GM23338 (cell line): Measurements from ENCODE around the gene OR8B12. TPM values are rescaled to one million over a fixed set of nuclear protein-coding genes. Genes with fewer than 3 reads are reported as not detected.

ENCODE experiments used
- ATAC-seq: fragments of 200-7000 bp; cut with Tn5 transposase; 3 replicates; pipeline ENCODE4 v1.9.1; 2020
- DNase-seq: peaks from one replicate; pipeline ENCODE4 v3.0.0-alpha.2; 2015; ENCODE audit warnings: low spot score
- H2AFZ ChIP-seq: fragments of 200-600 bp; sonication (generic); 2 replicates; pipeline ENCODE4 v1.8.0; 2016; ENCODE audit warnings: antibody characterized with exemption, mild to moderate bottlenecking, moderate library complexity
- H3F3A ChIP-seq: fragments of 200-600 bp; sonication (generic); replicated peaks from 2 replicates; pipeline ENCODE4 v1.8.0; 2017; ENCODE audit warnings: antibody characterized with exemption, mixed run types, low read depth
- H3K27ac ChIP-seq: fragments of 200-600 bp; sonication (generic); 2 replicates; pipeline ENCODE4 v1.6.1; 2016; ENCODE audit warnings: low read depth
- H3K27me3 ChIP-seq: fragments of 200-600 bp; sonication (generic); 2 replicates; pipeline ENCODE4 v1.8.0; 2016; ENCODE audit warnings: mild to moderate bottlenecking, mixed run types, moderate library complexity; ENCODE audit not compliant: insufficient read depth
- H3K36me3 ChIP-seq: fragments of 200-600 bp; sonication (generic); 2 replicates; pipeline ENCODE4 v1.8.0; 2016; ENCODE audit warnings: mild to moderate bottlenecking; ENCODE audit not compliant: insufficient read depth
- H3K4me1 ChIP-seq: fragments of 200-600 bp; sonication (generic); 2 replicates; pipeline ENCODE4 v1.8.0; 2016; ENCODE audit warnings: mild to moderate bottlenecking, moderate library complexity; ENCODE audit not compliant: insufficient read depth
- H3K4me2 ChIP-seq: fragments of 200-600 bp; sonication (generic); 2 replicates; pipeline ENCODE4 v1.7.1; 2017; ENCODE audit warnings: mixed run types
- H3K4me3 ChIP-seq: fragments of 200-600 bp; sonication (generic); 2 replicates; pipeline ENCODE4 v1.6.1; 2016; ENCODE audit warnings: mixed run types
- H3K79me2 ChIP-seq: fragments of 200-600 bp; sonication (generic); replicated peaks from 2 replicates; pipeline ENCODE4 v1.8.0; 2017; ENCODE audit warnings: mild to moderate bottlenecking; ENCODE audit not compliant: insufficient read depth
- H3K9me2 ChIP-seq: fragments of 200-600 bp; sonication (generic); 2 replicates; pipeline ENCODE4 v1.8.0; 2017; ENCODE audit not compliant: insufficient read depth
- H4K20me1 ChIP-seq: fragments of 200-600 bp; sonication (generic); replicated peaks from 2 replicates; pipeline ENCODE4 v1.8.0; 2017; ENCODE audit warnings: mild to moderate bottlenecking; ENCODE audit not compliant: insufficient read depth
- H3K27ac Mint-ChIP-seq: 2 replicates; pipeline ENCODE4 v1.8.0; 2020; ENCODE audit warnings: inconsistent platforms, mild to moderate bottlenecking, moderate library complexity, mixed read lengths
- H3K27me3 Mint-ChIP-seq: 3 replicates; pipeline ENCODE4 v1.8.0; 2022; ENCODE audit warnings: low read depth, mild to moderate bottlenecking, moderate library complexity, mixed read lengths, inconsistent platforms; ENCODE audit not compliant: insufficient read depth, poor library complexity
- H3K36me3 Mint-ChIP-seq: 3 replicates; pipeline ENCODE4 v1.8.0; 2021; ENCODE audit warnings: low read depth, mild to moderate bottlenecking, inconsistent platforms, moderate library complexity, mixed read lengths
- H3K4me1 Mint-ChIP-seq: 3 replicates; pipeline ENCODE4 v1.8.0; 2020; ENCODE audit warnings: mild to moderate bottlenecking, inconsistent platforms, mixed read lengths
- H3K4me3 Mint-ChIP-seq: 3 replicates; pipeline ENCODE4 v1.8.0; 2021; ENCODE audit warnings: moderate library complexity, mild to moderate bottlenecking, inconsistent platforms, mixed read lengths
- H3K9me3 Mint-ChIP-seq: 3 replicates; pipeline ENCODE4 v1.8.0; 2020; ENCODE audit warnings: moderate library complexity, mild to moderate bottlenecking, inconsistent platforms, mixed read lengths
- CREB1 ChIP-seq: fragments of 250-450 bp; sonication (Bioruptor Pico); IDR thresholded peaks from 2 replicates; pipeline ENCODE4 v1.5.0; 2020; ENCODE audit warnings: low read depth, mild to moderate bottlenecking, moderate library complexity
- EZH2 ChIP-seq: fragments of 200-600 bp; sonication (generic); IDR thresholded peaks from one replicate; pipeline ENCODE4 v1.8.0; 2017; ENCODE audit warnings: antibody characterized with exemption, mild to moderate bottlenecking, low read depth; ENCODE audit not compliant: unreplicated experiment
- EZH2phosphoT487 ChIP-seq: fragments of 200-600 bp; sonication (generic); IDR thresholded peaks from one replicate; pipeline ENCODE4 v1.8.1; 2018; ENCODE audit warnings: antibody characterized with exemption; ENCODE audit not compliant: unreplicated experiment
- JUNB ChIP-seq: IDR thresholded peaks from one replicate; pipeline ENCODE4 v1.6.1; 2016; ENCODE audit warnings: antibody characterized with exemption; ENCODE audit not compliant: unreplicated experiment
- NANOG ChIP-seq: IDR thresholded peaks from 2 replicates; pipeline ENCODE4 v1.6.1; 2016; ENCODE audit warnings: antibody characterized with exemption, borderline replicate concordance
- POLR2AphosphoS5 ChIP-seq: IDR thresholded peaks from 2 replicates; pipeline ENCODE4 v1.6.1; 2016; ENCODE audit warnings: antibody characterized with exemption, low read depth
- STAT1 ChIP-seq: IDR thresholded peaks from one replicate; pipeline ENCODE4 v1.6.1; 2016; ENCODE audit warnings: antibody characterized with exemption; ENCODE audit not compliant: unreplicated experiment
- ZNF114 ChIP-seq: fragments of 250-450 bp; sonication (Bioruptor Pico); IDR thresholded peaks from 2 replicates; pipeline ENCODE4 v1.5.0; 2020; ENCODE audit warnings: mild to moderate bottlenecking, moderate library complexity
- ZNF331 ChIP-seq: fragments of 250-450 bp; sonication (Bioruptor Pico); IDR thresholded peaks from 2 replicates; pipeline ENCODE4 v1.5.0; 2020; ENCODE audit warnings: low read depth, mild to moderate bottlenecking, moderate library complexity
- polyA plus RNA-seq: library from polyadenylated mRNA; unstranded; fragments of >200 nt; fragmentation: Nextera tagmentation; extraction: Ambion mirVana; gene quantifications from 2 replicates; pipeline ENCODE4 v1.2.1, GENCODE V29; 2016
- total RNA-seq: library from RNA; depleted of rRNA; stranded (reverse); fragments of >200 nt; shearing (Covaris generic); gene quantifications from 2 replicates; pipeline ENCODE4 v1.2.3, GENCODE V29; 2014
- TF ChIP-seq, protein P1 (sequence below), 2 experiments: fragments of 200-600 bp in 1 of 2; sonication (generic) in 1 of 2; conservative IDR thresholded peaks; 2 replicates each; pipeline versions ENCODE4 v1.5.1 to v1.6.1; 2016 to 2017; ENCODE audit warnings: antibody characterized with exemption in 2 of 2, low read depth in 2 of 2, mild to moderate bottlenecking in 2 of 2, moderate library complexity in 1 of 2
- TF ChIP-seq, protein P2 (sequence below): IDR thresholded peaks from 2 replicates; pipeline ENCODE4 v1.6.1; 2016; ENCODE audit warnings: antibody characterized with exemption
- TF ChIP-seq, protein P3 (sequence below): IDR thresholded peaks from one replicate; pipeline ENCODE4 v1.6.1; 2018; ENCODE audit warnings: antibody characterized with exemption; ENCODE audit not compliant: unreplicated experiment

Gene OR8B12
- total and polyA plus RNA-seq, 2 experiments from 2014 or later = not detected

DNA sequence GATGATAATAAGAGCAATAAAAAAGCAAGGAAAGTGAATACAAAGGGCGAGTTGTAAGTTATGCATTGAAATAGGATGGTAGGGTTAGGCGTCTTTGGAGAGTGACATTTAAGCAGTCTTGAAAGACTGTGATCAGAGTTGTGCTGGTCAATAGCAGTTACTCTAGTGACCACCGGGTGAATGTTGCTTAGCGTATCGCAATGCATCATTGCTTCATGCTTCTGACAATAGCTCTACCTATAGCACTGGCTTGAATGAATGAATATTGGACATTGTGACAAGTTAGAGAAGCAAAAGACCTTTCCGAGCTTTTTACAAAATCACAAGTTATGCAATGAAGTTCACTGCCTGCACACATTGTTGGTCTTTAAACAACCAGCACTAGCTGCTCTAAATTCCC lies 7.7 kb upstream of the OR8B12 start:
- H3K4me3 Mint-ChIP-seq = no peak overlapping the region
- no peaks in the 10 kb centered on the region for H3K36me3 ChIP-seq
- no peaks in the 10 kb centered on the region for H3K36me3 Mint-ChIP-seq
- no peak overlapping the region for H3K27ac ChIP-seq
- DNase-seq (peak; percentile 52), ATAC-seq (peak; percentile 89)
- no peaks in the 10 kb centered on the region for H3K4me1 ChIP-seq
- peak overlapping the region; percentile 83; the same call in 1 of the 2 replicates for H2AFZ ChIP-seq
- TF ChIP-seq JUNB (no peak), EZH2phosphoT487 (no peak)
- TF ChIP-seq, protein P1, sequence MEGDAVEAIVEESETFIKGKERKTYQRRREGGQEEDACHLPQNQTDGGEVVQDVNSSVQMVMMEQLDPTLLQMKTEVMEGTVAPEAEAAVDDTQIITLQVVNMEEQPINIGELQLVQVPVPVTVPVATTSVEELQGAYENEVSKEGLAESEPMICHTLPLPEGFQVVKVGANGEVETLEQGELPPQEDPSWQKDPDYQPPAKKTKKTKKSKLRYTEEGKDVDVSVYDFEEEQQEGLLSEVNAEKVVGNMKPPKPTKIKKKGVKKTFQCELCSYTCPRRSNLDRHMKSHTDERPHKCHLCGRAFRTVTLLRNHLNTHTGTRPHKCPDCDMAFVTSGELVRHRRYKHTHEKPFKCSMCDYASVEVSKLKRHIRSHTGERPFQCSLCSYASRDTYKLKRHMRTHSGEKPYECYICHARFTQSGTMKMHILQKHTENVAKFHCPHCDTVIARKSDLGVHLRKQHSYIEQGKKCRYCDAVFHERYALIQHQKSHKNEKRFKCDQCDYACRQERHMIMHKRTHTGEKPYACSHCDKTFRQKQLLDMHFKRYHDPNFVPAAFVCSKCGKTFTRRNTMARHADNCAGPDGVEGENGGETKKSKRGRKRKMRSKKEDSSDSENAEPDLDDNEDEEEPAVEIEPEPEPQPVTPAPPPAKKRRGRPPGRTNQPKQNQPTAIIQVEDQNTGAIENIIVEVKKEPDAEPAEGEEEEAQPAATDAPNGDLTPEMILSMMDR (conservative IDR thresholded peaks at IDR 0.05; ENCODE audit: low read depth in 2 of 2) = peak; percentile 27 to 35
- no peaks in the 10 kb centered on the region for H3F3A ChIP-seq
- no peak overlapping the region for H3K4me2 ChIP-seq
- peaks cover 5% of the 10 kb centered on the region; the same call in 2 of the 3 replicates for H3K9me3 Mint-ChIP-seq
- H3K4me1 Mint-ChIP-seq = no peaks in the 10 kb centered on the region
- H3K27ac Mint-ChIP-seq = no peak overlapping the region; the same call in 1 of the 2 replicates
- no peaks in the 10 kb centered on the region for H3K27me3 Mint-ChIP-seq
- H3K79me2 ChIP-seq = no peaks in the 10 kb centered on the region
- H4K20me1 ChIP-seq = no peaks in the 10 kb centered on the region
- no peak overlapping the region for H3K4me3 ChIP-seq
- no peaks in the 10 kb centered on the region for H3K27me3 ChIP-seq
- H3K9me2 ChIP-seq = no peaks in the 10 kb centered on the region

DNA sequence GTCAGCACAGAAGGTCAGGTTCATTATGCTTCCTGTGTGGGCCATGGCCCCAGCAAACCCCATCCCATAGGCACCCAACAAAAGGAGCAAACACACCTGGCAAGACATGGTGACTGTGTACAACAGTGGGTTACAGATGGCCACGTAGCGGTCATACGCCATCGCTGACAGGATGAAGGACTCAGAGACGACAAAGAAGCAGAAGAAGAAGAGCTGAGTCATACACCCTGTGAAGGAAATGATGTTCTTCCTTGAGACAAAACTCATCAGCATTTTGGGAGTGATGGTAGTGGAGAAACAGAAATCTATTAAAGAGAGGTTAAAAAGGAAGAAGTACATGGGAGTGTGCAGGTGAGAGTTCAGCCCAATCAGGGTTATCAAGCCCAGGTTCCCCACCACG lies 309 bp downstream of the OR8B12 start:
- Histone ChIP-seq H3F3A (no peaks in the 10 kb centered on the region), H2AFZ (no peak overlapping the region), H3K9me2 (peaks cover 10% of the 10 kb centered on the region), H3K36me3 (no peaks in the 10 kb centered on the region), H4K20me1 (no peaks in the 10 kb centered on the region), H3K4me2 (no peak overlapping the region), H3K79me2 (no peaks in the 10 kb centered on the region), H3K27ac (no peak overlapping the region), H3K27me3 (no peaks in the 10 kb centered on the region), H3K4me1 (peaks cover 7% of the 10 kb centered on the region), H3K4me3 (no peak overlapping the region)
- peaks cover 8% of the 10 kb centered on the region for H3K4me1 Mint-ChIP-seq
- DNase-seq (no peak), ATAC-seq (no peak)
- no peaks in the 10 kb centered on the region for H3K36me3 Mint-ChIP-seq
- H3K4me3 Mint-ChIP-seq = no peak overlapping the region
- H3K27me3 Mint-ChIP-seq = peaks cover 7% of the 10 kb centered on the region
- TF ChIP-seq NANOG = no peak
- TF ChIP-seq EZH2 = no peak
- TF ChIP-seq EZH2phosphoT487 = no peak
- no peak for TF ChIP-seq ZNF114 (CRISPR knock-in tag)
- no peak for TF ChIP-seq JUNB
- TF ChIP-seq CREB1 (CRISPR knock-in tag) = no peak
- no peak for TF ChIP-seq POLR2AphosphoS5
- TF ChIP-seq, protein P2, sequence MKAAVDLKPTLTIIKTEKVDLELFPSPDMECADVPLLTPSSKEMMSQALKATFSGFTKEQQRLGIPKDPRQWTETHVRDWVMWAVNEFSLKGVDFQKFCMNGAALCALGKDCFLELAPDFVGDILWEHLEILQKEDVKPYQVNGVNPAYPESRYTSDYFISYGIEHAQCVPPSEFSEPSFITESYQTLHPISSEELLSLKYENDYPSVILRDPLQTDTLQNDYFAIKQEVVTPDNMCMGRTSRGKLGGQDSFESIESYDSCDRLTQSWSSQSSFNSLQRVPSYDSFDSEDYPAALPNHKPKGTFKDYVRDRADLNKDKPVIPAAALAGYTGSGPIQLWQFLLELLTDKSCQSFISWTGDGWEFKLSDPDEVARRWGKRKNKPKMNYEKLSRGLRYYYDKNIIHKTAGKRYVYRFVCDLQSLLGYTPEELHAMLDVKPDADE = no peak
- TF ChIP-seq ZNF331 (CRISPR knock-in tag) = no peak
- TF ChIP-seq STAT1 = no peak
- TF ChIP-seq, protein P3, sequence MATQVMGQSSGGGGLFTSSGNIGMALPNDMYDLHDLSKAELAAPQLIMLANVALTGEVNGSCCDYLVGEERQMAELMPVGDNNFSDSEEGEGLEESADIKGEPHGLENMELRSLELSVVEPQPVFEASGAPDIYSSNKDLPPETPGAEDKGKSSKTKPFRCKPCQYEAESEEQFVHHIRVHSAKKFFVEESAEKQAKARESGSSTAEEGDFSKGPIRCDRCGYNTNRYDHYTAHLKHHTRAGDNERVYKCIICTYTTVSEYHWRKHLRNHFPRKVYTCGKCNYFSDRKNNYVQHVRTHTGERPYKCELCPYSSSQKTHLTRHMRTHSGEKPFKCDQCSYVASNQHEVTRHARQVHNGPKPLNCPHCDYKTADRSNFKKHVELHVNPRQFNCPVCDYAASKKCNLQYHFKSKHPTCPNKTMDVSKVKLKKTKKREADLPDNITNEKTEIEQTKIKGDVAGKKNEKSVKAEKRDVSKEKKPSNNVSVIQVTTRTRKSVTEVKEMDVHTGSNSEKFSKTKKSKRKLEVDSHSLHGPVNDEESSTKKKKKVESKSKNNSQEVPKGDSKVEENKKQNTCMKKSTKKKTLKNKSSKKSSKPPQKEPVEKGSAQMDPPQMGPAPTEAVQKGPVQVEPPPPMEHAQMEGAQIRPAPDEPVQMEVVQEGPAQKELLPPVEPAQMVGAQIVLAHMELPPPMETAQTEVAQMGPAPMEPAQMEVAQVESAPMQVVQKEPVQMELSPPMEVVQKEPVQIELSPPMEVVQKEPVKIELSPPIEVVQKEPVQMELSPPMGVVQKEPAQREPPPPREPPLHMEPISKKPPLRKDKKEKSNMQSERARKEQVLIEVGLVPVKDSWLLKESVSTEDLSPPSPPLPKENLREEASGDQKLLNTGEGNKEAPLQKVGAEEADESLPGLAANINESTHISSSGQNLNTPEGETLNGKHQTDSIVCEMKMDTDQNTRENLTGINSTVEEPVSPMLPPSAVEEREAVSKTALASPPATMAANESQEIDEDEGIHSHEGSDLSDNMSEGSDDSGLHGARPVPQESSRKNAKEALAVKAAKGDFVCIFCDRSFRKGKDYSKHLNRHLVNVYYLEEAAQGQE = no peak
- TF ChIP-seq, protein P1 (conservative IDR thresholded peaks at IDR 0.05; ENCODE audit: low read depth in 2 of 2) = no peak
- no peaks in the 10 kb centered on the region for H3K9me3 Mint-ChIP-seq
- no peak overlapping the region for H3K27ac Mint-ChIP-seq
